ENCODE results near the gene SLC9B2. TPM values are rescaled to one million over a fixed set of nuclear protein-coding genes. Genes with fewer than 3 reads are reported as not detected.

SLC9B2 gene
- polyA plus RNA-seq, 1 of the 3 experiments (the other 2 are of a cell fraction), result 11.2 TPM

DNA sequence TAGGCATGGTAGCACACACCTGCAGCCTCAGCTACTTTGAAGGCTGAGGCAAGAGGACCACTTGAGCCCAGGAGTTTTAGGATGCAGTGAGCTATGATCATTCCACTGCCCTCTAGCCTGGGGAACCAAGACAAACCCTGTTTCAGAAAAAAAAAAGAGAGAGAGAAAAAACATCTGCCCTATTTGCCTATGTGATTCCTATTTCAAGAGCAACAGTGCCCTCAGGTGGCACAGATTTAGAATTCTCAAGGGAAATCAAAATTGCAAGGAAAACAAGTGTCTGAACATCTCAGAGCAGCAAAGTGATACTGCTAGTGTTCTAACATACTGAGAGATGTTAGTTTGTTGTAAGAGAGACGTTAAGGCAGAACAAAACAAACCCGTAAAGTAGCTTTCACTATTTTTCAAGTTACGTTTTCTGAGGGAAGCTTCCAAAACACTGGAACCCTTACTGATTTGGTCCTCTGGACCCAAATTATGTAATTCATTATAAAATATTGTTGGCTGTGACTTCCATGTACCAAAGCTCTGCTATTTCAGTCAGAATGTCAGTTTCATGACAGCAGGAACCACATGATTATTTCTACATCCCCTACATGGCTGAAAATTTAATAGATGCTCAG, 15.2 kb upstream of the SLC9B2 start (continued):
- TF ChIP-seq TEAD4 (IDR thresholded peaks at IDR 0.05; ENCODE audit: borderline replicate concordance, insufficient read depth), result no peak

DNA sequence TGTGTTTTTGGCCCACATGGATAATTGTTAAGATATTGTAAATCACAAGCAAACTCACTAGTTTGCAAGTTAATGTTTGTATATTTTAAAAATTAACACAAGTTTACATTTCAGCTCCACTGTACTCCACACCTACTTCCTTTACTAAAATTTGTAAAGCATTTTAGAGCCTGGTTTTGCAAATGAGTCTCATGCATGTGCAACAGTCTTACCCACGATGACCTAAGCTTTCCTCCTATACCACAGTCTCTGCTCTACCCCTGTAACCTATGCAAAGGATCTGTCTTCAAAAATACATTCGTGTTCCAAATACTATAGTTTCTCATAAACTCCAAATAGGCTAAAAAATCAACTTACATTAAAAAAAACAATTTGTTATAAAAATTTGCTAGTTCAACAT, 12.9 kb upstream of the SLC9B2 start:
- Histone ChIP-seq H4K20me1 (ENCODE audit: insufficient read depth) (no peaks in the 10 kb centered on the region), H3K9ac (no peak overlapping the region), H3K27me3 (ENCODE audit: insufficient read depth) (no peaks in the 10 kb centered on the region), H3F3A (replicated peaks; ENCODE audit: insufficient read depth) (no peaks in the 10 kb centered on the region), H3K4me3 (ENCODE audit: low read depth in 2 of 2, low read length in 1 of 2) (no peak overlapping the region), H3K4me2 (no peak overlapping the region), H2AFZ (ENCODE audit: low read depth) (no peak overlapping the region), H3K79me2 (ENCODE audit: insufficient read depth) (no peaks in the 10 kb centered on the region), H3K27ac (ENCODE audit: low read depth in 2 of 2, low read length in 1 of 2) (no peak overlapping the region), H3K9me2 (no peaks in the 10 kb centered on the region), H3K4me1 (ENCODE audit: control insufficient read depth in 1 of 2, insufficient read depth in 2 of 2, low read depth in 1 of 2, low read length in 1 of 2) (no peaks in the 10 kb centered on the region), H3K9me3 (no peaks in the 10 kb centered on the region), H3K36me3 (replicated peaks in 1 of 2; ENCODE audit: control insufficient read depth in 1 of 2, insufficient read depth in 2 of 2, low read length in 1 of 2) (peaks cover 54 to 81% of the 10 kb centered on the region in 2 experiments)
- WGBS (ENCODE audit: low lambda C conversion rate), result 60% methylated on average over 2 of the region's 2 CpGs
- DNase-seq, result no peak
- POLR2A ChIA-PET, result interaction anchor here (1.1 kb wide), 1 partner anchor 12 kb away, joined by 4 read pairs; the partner anchor contains the start of gene SLC9B2
- no peak for TF ChIP-seq MXI1 (IDR thresholded peaks at IDR 0.05; ENCODE audit: low read depth, low read length)
- no peak for TF ChIP-seq RXRA (IDR thresholded peaks at IDR 0.05; ENCODE audit: borderline replicate concordance, low read depth)
- TF ChIP-seq JUND (IDR thresholded peaks at IDR 0.05), result no peak
- no peak for TF ChIP-seq GABPA (IDR thresholded peaks at IDR 0.05; ENCODE audit: low read depth)
- TF ChIP-seq RCOR1 (IDR thresholded peaks at IDR 0.05; ENCODE audit: low read length), result no peak
- TF ChIP-seq, protein P1, sequence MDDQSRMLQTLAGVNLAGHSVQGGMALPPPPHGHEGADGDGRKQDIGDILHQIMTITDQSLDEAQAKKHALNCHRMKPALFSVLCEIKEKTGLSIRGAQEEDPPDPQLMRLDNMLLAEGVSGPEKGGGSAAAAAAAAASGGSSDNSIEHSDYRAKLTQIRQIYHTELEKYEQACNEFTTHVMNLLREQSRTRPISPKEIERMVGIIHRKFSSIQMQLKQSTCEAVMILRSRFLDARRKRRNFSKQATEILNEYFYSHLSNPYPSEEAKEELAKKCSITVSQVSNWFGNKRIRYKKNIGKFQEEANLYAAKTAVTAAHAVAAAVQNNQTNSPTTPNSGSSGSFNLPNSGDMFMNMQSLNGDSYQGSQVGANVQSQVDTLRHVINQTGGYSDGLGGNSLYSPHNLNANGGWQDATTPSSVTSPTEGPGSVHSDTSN (IDR thresholded peaks at IDR 0.05), result no peak
- no peak for TF ChIP-seq EP300 (IDR thresholded peaks at IDR 0.05; ENCODE audit: borderline replicate concordance in 1 of 2, low read depth in 1 of 2, low read length in 1 of 2)
- no peak for TF ChIP-seq TCF12 (IDR thresholded peaks at IDR 0.05)
- no peak for TF ChIP-seq NRF1 (IDR thresholded peaks at IDR 0.05; ENCODE audit: low read depth, low read length)
- CTCF ChIA-PET, result interaction anchor here (0.6 to 4.9 kb wide), 6 partner anchors 9 to 469 kb away, joined by 3 to 26 read pairs (median 3); partner anchors contain the start of genes BDH2, SLC9B2 and UBE2D3

DNA sequence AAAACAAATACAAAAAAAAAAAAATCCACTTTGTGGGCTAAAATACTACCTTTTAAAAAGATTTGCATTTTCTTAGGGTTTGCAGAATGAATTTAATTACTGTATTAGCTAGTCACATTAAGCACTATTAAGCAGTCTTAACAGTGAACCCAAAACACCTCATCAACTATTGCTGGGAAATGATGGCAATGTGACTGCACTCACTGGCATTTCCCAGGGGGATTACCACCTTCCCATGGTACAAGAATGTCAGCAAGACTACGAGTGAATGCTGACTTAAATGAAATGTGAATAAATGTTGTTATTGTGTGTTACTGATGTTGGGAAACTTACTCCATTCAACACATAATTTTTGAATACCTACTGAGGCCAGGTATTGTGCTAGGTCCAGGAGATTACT, 10.0 kb upstream of the SLC9B2 start:
- CTCF ChIA-PET, result interaction anchor here (4.9 kb wide), 1 partner anchor 12 kb away, joined by 26 read pairs; the partner anchor contains the start of gene BDH2
- Histone ChIP-seq H3K79me2 (ENCODE audit: insufficient read depth) (no peaks in the 10 kb centered on the region), H3K9ac (no peak overlapping the region), H3K4me1 (ENCODE audit: control insufficient read depth in 1 of 2, insufficient read depth in 2 of 2, low read depth in 1 of 2, low read length in 1 of 2) (no peaks in the 10 kb centered on the region), H3K9me3 (no peaks in the 10 kb centered on the region), H3K4me2 (no peak overlapping the region), H3K27me3 (ENCODE audit: insufficient read depth) (no peaks in the 10 kb centered on the region), H4K20me1 (ENCODE audit: insufficient read depth) (no peaks in the 10 kb centered on the region), H2AFZ (ENCODE audit: low read depth) (no peak overlapping the region), H3K36me3 (replicated peaks in 1 of 2; ENCODE audit: control insufficient read depth in 1 of 2, insufficient read depth in 2 of 2, low read length in 1 of 2) (peaks cover 46 to 78% of the 10 kb centered on the region in 2 experiments), H3F3A (replicated peaks; ENCODE audit: insufficient read depth) (no peaks in the 10 kb centered on the region), H3K27ac (ENCODE audit: low read depth in 2 of 2, low read length in 1 of 2) (no peak overlapping the region), H3K9me2 (no peaks in the 10 kb centered on the region), H3K4me3 (ENCODE audit: low read depth in 2 of 2, low read length in 1 of 2) (no peak overlapping the region)
- POLR2A ChIA-PET, result no interaction called here
- WGBS (ENCODE audit: low lambda C conversion rate), result 73% methylated on average over 1 of the region's 1 CpG
- DNase-seq, result no peak
- no peak for TF ChIP-seq TCF12 (IDR thresholded peaks at IDR 0.05)
- TF ChIP-seq, protein P2, sequence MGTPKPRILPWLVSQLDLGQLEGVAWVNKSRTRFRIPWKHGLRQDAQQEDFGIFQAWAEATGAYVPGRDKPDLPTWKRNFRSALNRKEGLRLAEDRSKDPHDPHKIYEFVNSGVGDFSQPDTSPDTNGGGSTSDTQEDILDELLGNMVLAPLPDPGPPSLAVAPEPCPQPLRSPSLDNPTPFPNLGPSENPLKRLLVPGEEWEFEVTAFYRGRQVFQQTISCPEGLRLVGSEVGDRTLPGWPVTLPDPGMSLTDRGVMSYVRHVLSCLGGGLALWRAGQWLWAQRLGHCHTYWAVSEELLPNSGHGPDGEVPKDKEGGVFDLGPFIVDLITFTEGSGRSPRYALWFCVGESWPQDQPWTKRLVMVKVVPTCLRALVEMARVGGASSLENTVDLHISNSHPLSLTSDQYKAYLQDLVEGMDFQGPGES (IDR thresholded peaks at IDR 0.05; ENCODE audit: low read depth, low read length), result no peak
- TF ChIP-seq SMC3 (IDR thresholded peaks at IDR 0.05; ENCODE audit: low read depth, low read length), result no peak
- no peak for TF ChIP-seq RAD21 (IDR thresholded peaks at IDR 0.05; ENCODE audit: low read length)
- TF ChIP-seq FOXJ3 (CRISPR knock-in tag; IDR thresholded peaks at IDR 0.05), result no peak
